HCT116 (cell line): ENCODE data around the gene PIK3CD.

Source experiments
- CTCF ChIP-seq, 3 experiments: fragments of 200-600 bp in 1 of 3; sonication (generic) in 1 of 3; IDR thresholded peaks in 2 of 3; conservative IDR thresholded peaks in 1 of 3; 2 replicates each; pipeline ENCODE4 v1.5.1; 2012 to 2017; ENCODE audit warnings: low read depth in 2 of 3, low read length in 2 of 3, antibody characterized with exemption in 1 of 3, borderline replicate concordance in 1 of 3, control low read depth in 1 of 3, mild to moderate bottlenecking in 1 of 3, mixed read lengths in 1 of 3, mixed run types in 1 of 3, moderate library complexity in 1 of 3; ENCODE audit not compliant: insufficient read depth in 1 of 3
- EGR1 ChIP-seq: IDR thresholded peaks from 2 replicates; pipeline ENCODE4 v1.6.1; 2012; ENCODE audit warnings: low read depth
- EZH2 ChIP-seq: fragments of 200-600 bp; sonication (generic); IDR thresholded peaks from 2 replicates; pipeline ENCODE4 v1.6.1; 2017; ENCODE audit warnings: antibody characterized with exemption, mixed run types
- POLR2A ChIP-seq: IDR thresholded peaks from 2 replicates; pipeline ENCODE4 v1.7.0; 2011; ENCODE audit warnings: borderline replicate concordance; ENCODE audit not compliant: insufficient read depth, insufficient read length; ENCODE audit errors: extremely low read depth
- POLR2AphosphoS5 ChIP-seq: IDR thresholded peaks from 2 replicates; pipeline ENCODE4 v1.6.1; 2011; ENCODE audit warnings: mild to moderate bottlenecking, low read depth, low read length, moderate library complexity
- REST ChIP-seq: IDR thresholded peaks from 2 replicates; pipeline ENCODE4 v1.6.1; 2012; ENCODE audit warnings: low read depth
- YY1 ChIP-seq: IDR thresholded peaks from 2 replicates; pipeline ENCODE4 v1.6.1; 2011; ENCODE audit warnings: low read length, low read depth, moderate library complexity, mild to moderate bottlenecking; ENCODE audit not compliant: insufficient replicate concordance; ENCODE audit errors: extremely low read depth

DNA sequence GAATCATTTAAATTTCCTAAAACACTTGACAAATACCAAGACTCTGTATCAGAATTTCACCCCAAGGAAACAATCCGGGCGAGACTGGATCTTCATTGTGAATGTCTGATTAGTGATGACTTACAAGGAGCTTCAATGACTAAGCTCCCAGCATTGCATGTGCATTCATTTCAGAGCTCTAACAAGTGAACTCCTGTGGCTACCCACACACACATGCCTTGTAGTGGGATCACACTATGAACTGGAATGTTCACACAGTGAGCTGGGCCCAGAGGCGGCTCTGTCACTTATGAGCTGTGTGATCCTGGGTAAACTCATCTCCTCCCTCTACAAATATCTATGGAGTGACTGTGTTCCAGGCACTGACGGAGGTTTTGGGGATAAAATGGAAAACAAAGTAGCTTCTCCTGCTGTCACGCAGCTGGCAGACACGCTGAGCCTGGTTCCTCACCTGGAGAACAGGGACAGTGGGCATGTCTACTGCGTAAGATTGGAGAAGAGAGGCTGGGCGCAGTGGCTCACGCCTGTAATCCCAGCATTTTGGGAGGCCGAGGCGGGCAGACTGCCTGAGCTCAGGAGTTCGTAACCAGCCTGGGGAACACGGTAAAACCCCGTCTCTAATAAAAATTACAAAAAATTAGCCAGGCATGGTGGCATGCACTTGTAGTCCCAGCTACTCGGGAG, 115.4 kb downstream of the PIK3CD start:
- TF ChIP-seq EZH2 (no peak), CTCF (IDR thresholded peaks at IDR 0.05 in 2 of 3, conservative IDR thresholded peaks at IDR 0.05 in 1 of 3; ENCODE audit: borderline replicate concordance in 1 of 3, insufficient read depth in 1 of 3, low read depth in 2 of 3, low read length in 2 of 3) (no peak), REST (no peak), POLR2AphosphoS5 (no peak), POLR2A (no peak), EGR1 (no peak), YY1 (no peak)
